ENCODE results near the gene CRHR1.
"Not testable (repeated sequence)": the region's sequence is repeated elsewhere in the genome, so short reads cannot be mapped to it uniquely, and the experiment has no call there.

Gene CRHR1

DNA sequence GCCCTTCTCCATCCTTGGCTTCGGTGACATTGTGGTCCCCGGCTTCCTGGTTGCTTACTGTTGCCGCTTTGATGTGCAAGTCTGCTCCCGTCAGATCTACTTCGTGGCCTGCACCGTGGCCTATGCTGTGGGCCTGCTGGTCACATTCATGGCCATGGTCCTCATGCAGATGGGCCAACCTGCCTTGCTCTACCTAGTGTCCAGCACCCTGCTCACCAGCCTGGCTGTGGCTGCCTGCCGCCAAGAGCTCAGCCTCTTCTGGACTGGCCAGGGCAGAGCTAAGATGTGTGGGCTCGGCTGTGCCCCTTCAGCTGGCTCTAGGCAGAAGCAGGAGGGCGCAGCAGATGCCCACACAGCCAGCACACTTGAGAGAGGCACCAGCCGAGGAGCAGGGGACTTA, 62.1 kb downstream of the CRHR1 start:
- no peak for DNase-seq (ENCODE audit: low spot score)

DNA sequence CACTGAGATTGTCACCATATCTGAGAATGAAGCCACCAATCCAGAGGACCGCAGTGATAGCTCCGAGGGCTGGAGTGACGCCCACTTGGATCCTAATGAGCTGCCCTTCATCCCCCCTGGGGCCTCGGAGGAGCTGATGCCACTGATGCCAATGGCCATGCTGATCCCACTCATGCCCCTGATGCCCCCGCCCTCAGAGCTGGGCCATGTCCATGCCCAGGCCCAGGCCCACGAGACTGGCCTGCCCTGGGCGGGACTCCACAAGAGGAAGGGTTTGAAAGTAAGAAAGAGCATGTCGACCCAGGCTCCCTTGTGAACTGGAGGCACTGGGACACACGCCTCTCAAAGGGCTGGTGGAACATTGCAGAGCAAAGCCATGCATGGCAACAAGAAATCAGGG, 62.5 kb downstream of the CRHR1 start:
- no peak for DNase-seq (ENCODE audit: low spot score)

DNA sequence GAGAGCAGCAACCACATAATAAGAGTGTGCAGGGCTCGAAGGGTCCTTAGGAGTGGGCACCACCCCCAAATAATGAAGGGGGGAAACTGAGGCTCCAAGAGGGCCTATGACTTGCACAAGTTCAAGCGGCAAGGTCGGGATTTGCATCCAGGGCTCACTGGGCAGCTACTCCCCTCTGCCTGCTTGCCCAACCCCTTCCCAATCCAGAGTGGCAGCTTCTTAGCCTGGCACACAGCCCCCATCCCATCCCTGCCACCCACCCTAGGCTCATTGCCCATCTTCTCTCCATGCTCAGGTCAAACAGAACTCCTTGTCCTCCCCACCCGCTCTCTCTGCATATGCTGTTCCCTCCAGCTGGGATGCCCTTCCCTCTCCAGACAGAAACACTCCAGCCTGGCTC, 63.0 kb downstream of the CRHR1 start:
- no peak for DNase-seq (ENCODE audit: low spot score)

GRCh38 chr17:45847747-45848146, 63.6 kb downstream of the CRHR1 start:
- DNase-seq (ENCODE audit: low spot score), result no peak

GRCh38 chr17:45848405-45848804, 64.3 kb downstream of the CRHR1 start:
- DNase-seq (ENCODE audit: low spot score), result no peak

DNA sequence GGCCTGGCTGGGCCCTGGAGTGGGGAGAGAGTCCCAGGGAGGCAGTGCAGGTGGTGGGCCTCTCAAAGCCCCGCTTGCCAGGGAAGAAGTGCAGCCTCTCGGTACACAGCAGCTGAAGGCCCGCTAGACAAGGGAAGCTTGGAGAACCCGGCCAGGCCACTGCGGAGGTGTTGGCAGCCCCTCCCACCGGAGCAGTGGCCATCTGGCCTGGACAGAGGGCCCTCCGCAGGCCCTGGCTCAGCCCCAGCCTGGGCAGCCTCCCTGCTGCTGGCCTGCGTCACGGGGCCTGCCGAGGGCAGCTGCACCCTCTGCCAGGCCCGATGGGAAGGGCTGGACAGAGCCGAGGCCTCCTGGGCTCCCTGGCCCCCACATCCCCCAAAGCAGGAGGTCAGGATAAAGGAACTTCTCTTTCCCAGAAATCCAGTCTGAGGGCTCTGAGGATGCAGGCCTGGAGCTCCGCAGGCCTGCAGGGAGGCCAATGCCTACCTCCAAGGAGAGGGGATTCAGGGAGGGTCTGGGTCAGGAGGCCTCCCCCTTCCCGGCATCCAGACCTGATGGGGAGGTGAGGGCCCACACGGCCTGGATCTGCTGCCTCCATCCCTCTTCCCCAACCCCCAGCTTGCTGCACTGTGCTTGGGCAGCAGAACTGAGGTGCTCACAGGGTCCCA, 64.9 kb downstream of the CRHR1 start:
- no peak for DNase-seq (ENCODE audit: low spot score)

DNA sequence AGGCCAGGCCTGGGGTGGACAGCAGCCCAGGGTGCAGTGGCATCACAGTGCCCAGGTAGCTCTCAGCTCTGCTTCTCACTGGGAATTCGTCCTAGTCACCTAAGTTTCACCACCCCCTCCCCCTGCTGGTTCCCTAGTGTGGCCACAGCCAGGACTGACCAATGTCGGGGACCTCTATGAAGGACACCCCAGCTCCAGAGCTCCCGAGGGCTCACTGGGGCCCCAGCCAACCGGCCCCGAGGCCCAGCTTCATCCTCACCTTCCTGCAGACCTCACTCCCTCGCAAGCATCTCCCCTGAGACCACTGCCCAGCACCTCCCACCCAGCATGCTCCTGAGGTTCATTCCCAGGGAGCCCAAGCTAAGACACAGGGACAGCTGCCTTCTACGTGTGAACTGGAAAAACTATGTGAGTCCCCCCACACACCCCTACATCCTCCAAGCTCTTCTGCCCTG, 65.4 kb downstream of the CRHR1 start:
- DNase-seq (ENCODE audit: low spot score), result no peak

- DNase-seq (ENCODE audit: low spot score), result no peak
These were observed 65.9 kb downstream of the CRHR1 start for GRCh38 chr17:45850011-45850410.

DNA sequence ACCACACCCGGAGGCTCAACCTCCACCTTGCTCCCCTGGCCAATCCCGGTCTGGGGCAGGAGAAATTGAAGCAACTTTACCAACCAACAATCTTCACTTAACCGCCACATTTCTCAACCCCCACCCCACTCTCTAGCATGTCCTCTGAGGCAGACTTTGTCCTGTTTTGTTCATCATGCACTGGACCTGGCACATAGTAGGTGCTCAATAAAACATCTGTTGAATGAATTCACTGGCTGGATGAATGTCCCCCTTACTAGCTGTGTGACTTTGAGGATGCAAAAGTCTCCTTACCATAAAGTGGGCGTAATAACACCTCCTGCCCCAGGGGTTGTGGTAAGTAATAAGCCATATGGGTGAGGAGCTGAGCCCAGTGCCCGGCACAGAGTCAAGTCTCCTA, 66.3 kb downstream of the CRHR1 start:
- no peak for DNase-seq (ENCODE audit: low spot score)

GRCh38 chr17:45851022-45851421, 66.9 kb downstream of the CRHR1 start:
- DNase-seq (ENCODE audit: low spot score), result no peak

- no peak for DNase-seq (ENCODE audit: low spot score)
These were observed 67.3 kb downstream of the CRHR1 start for GRCh38 chr17:45851464-45851863.

GRCh38 chr17:45851873-45852272, 67.8 kb downstream of the CRHR1 start:
- DNase-seq (ENCODE audit: low spot score), result no peak

- DNase-seq (ENCODE audit: low spot score), result peak; percentile 79
These were observed 68.6 kb downstream of the CRHR1 start for GRCh38 chr17:45852535-45853297.

GRCh38 chr17:45854209-45854608, 70.1 kb downstream of the CRHR1 start:
- DNase-seq (ENCODE audit: low spot score), result no peak

- no peak for DNase-seq (ENCODE audit: low spot score)
These were observed 71.7 kb downstream of the CRHR1 start for GRCh38 chr17:45855691-45856336.

GRCh38 chr17:45857977-45858708, 74.0 kb downstream of the CRHR1 start:
- no peak for DNase-seq (ENCODE audit: low spot score)

- DNase-seq (ENCODE audit: low spot score), result no peak
These were observed 77.0 kb downstream of the CRHR1 start for GRCh38 chr17:45861165-45861564.

DNA sequence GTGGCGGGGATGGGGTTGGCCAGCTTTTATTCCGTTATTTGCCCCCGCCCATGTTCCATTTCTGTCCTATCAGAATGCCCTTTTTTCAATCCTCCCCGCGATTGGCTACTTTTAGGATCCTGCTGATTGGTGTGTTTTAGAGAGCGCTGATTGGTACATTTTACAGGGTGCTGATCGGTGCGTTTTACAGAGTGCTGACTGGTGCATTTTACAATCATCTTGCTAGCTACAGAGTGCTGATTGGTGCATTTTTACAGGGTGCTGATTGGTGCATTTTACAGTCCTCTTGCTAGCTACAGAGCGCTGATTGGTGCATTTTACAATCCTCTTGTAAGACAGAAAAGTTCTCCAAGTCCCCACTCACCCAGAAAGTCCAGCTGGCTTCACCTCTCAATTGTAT, 78.0 kb downstream of the CRHR1 start:
- DNase-seq (ENCODE audit: low spot score), result not testable (repeated sequence)

DNA sequence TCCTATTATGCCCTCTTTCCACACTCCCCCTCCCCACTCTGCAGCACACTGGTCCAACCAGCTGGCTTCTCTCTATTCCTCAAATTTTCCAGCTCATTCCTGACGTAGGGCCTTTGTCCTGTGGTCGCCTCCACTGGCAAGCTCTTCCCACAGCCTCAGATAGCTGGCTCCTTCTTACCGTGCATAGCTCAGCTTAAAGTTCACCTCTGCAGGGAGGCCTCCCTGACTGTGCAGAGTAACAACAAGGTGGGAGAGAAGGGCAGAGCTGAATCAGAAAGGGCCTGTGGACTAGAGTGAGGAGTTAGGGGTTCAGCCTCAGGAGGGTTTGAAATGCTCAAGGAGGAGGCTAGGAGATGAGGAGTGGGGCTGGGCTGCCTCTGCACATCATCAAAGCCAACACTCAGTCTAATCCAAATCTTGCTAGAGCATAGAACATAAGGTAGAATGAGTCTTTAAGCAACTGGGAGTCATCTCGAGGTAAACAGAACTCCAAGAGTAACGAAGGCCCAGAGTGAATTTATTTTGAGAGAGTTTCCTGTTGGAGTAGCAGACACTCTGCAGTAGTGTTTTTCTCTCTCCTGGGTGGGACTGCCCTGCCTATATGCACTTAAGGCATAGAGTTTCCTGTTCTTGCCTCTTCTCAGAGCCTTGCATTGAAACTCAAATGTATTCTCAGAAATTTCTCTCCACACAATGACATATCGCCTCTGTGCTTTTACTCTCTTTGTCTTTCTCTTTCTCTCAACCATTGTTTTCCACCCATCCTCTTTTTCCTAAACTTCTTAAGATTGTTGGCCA, 79.9 kb downstream of the CRHR1 start:
- no peak for DNase-seq (ENCODE audit: low spot score)

DNA sequence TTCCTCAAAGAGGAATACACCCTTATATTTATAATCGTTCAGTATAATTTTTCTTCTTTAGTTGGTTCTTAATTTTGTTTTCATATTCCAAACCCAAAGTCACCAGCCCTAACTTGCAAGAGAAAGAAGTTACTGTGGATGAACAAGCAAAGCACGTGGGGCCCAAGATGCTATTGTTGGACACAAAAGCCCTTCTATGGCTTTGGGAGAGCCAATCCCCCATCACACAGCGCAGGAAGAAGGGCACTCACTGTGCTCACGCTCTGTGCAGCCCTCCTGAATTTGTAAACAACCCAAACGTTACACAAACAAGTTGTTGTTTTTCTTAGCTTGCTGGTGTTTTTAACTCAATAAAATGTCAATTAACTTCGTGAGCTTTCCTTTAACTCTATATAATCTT, 83.1 kb downstream of the CRHR1 start:
- no peak for DNase-seq (ENCODE audit: low spot score)

- DNase-seq (ENCODE audit: low spot score), result peak; percentile 9
These were observed 83.6 kb downstream of the CRHR1 start for GRCh38 chr17:45867702-45868101.

DNA sequence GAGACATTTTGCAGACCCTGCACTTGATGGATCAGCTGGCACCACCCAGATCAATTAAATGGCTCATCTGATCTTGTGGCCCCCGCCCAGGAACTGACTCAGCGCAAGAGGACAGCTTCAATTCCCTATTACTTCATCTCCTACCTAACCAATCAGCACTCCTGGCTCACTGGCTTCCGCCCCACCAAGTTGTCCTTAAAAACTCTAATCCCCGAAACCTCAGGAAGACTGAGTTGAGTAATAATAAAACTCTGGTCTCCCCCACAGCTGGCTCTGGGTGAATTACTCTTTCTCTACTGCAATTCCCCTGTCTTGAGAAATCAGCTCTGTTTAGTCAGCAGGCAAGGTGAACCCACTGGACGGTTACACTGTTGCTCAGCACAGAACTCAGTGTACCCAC, 84.2 kb downstream of the CRHR1 start:
- no peak for DNase-seq (ENCODE audit: low spot score)

Data from NAMALWA (cell line).